OCI-LY1 (cell line): Measurements from ENCODE around the gene KSR1.
A peak's percentile ranks its signal among the peaks of the same experiment; 100 is the strongest.
"Not testable (repeated sequence)": the region's sequence is repeated elsewhere in the genome, so short reads cannot be mapped to it uniquely, and the experiment has no call there.

Experiments used
- H2AFZ ChIP-seq: fragments of 200-600 bp; sonication (generic), shearing (Covaris generic); 2 replicates; pipeline ENCODE4 v1.6.0; 2014; ENCODE audit warnings: antibody characterized with exemption, mild to moderate bottlenecking, low read length
- H3F3A ChIP-seq: fragments of 200-600 bp; sonication (generic), shearing (Covaris generic); 2 replicates; pipeline ENCODE4 v1.6.0; 2014; ENCODE audit warnings: mild to moderate bottlenecking, antibody characterized with exemption, low read length, moderate library complexity; ENCODE audit not compliant: insufficient read depth
- H3K27ac ChIP-seq: fragments of 200-600 bp; sonication (generic); 2 replicates; pipeline ENCODE4 v1.5.1; 2014; ENCODE audit warnings: low read length, mixed run types, mild to moderate bottlenecking, low read depth; ENCODE audit not compliant: poor library complexity, severe bottlenecking
- H3K27me3 ChIP-seq: fragments of 200-600 bp; sonication (generic); 2 replicates; pipeline ENCODE4 v1.6.0; 2014; ENCODE audit warnings: antibody characterized with exemption, mild to moderate bottlenecking, low read length, moderate library complexity; ENCODE audit not compliant: insufficient read depth
- H3K36me3 ChIP-seq: fragments of 200-600 bp; sonication (generic); 2 replicates; pipeline ENCODE4 v1.6.1; 2014; ENCODE audit warnings: mild to moderate bottlenecking, antibody characterized with exemption, low read length, moderate library complexity, mixed read lengths; ENCODE audit not compliant: insufficient read depth
- H3K4me1 ChIP-seq: fragments of 200-600 bp; sonication (generic); 2 replicates; pipeline ENCODE4 v1.5.1; 2014; ENCODE audit warnings: mild to moderate bottlenecking, low read length, moderate library complexity; ENCODE audit not compliant: insufficient read depth, severe bottlenecking
- H3K4me2 ChIP-seq: fragments of 200-600 bp; sonication (generic), shearing (Covaris generic); 2 replicates; pipeline ENCODE4 v1.6.1; 2014; ENCODE audit warnings: low read length
- H3K4me3 ChIP-seq: fragments of 200-600 bp; sonication (generic); 2 replicates; pipeline ENCODE4 v1.5.1; 2014; ENCODE audit warnings: low read length, low read depth, mild to moderate bottlenecking, mixed read lengths; ENCODE audit not compliant: poor library complexity, severe bottlenecking
- H3K79me2 ChIP-seq: fragments of 200-600 bp; shearing (Covaris generic); 2 replicates; pipeline ENCODE4 v1.6.1; 2016; ENCODE audit warnings: mixed run types, low read length, mixed read lengths; ENCODE audit not compliant: insufficient read depth
- H3K9ac ChIP-seq: fragments of 200-600 bp; sonication (generic), shearing (Covaris generic); 2 replicates; pipeline ENCODE4 v1.6.1; 2014; ENCODE audit warnings: mild to moderate bottlenecking, low read length, mixed read lengths
- H3K9me2 ChIP-seq: fragments of 200-600 bp; sonication (generic), shearing (Covaris generic); 2 replicates; pipeline ENCODE4 v1.6.1; 2014; ENCODE audit warnings: low read depth, mild to moderate bottlenecking, low read length, mixed read lengths
- H3K9me3 ChIP-seq: fragments of 200-600 bp; shearing (Covaris generic); 2 replicates; pipeline ENCODE4 v1.6.1; 2014; ENCODE audit warnings: low read length, mixed read lengths
- H4K20me1 ChIP-seq: fragments of 200-600 bp; sonication (generic), shearing (Covaris generic); 2 replicates; pipeline ENCODE4 v1.6.0; 2016; ENCODE audit warnings: mild to moderate bottlenecking, low read length; ENCODE audit not compliant: insufficient read depth
- EZH2 ChIP-seq: fragments of 200-600 bp; sonication (generic), shearing (Covaris generic); IDR thresholded peaks from 2 replicates; pipeline ENCODE4 v1.8.0; 2017; ENCODE audit warnings: borderline replicate concordance, mixed run types, mild to moderate bottlenecking, antibody characterized with exemption, low read length, moderate library complexity, mixed read lengths
- TF ChIP-seq, protein P1 (sequence below): fragments of 200-600 bp; sonication (generic), shearing (Covaris generic); IDR thresholded peaks from 2 replicates; pipeline ENCODE4 v1.5.1; 2017; ENCODE audit warnings: mild to moderate bottlenecking, antibody characterized with exemption, low read length, moderate library complexity, mixed read lengths

KSR1 gene

DNA sequence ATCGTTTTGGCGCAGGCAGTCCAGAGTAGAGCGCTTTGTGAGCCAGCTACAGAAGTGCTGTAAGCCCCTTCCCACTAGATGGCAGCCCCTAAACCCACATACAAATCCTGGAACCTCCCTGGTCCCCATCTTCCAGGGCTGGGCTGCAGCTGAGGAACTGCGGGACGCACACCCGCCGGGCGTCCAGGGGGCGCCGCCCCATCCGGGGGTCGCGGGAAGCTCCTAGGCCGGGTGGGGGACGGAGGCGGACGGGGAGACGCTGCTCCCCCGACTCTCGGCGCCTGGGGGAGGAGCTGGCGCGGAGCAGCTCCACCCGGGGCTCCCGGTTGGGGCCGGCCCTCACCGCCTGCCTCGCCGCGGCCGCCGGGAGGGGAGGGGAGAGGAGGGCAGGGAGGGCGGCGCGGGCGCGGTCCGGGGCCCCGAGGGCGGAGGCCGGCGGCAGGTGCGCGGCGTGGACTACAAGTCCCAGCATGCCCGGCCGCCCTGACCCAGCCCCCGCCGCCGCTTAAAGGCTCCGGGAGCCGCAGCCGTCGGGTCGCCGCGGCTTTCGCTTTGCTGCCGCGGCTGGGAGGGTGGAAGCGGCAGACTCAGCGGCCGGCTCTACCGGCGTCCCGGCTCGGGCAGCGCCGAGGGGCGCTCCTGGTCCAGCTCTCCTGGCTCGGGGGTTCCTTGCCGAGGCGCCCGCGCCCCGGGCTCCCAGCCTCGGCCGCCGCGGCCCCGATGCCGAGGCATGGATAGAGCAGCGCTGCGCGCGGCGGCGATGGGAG, at the start of gene KSR1:
KSR1 (plus strand) TSS at position 535 of the 767 bp plus-strand sequence; CDS start at position 731, 196 bp downstream.
- Histone ChIP-seq H3K4me2 (peak within 1 kb of the TSS; percentile 79), H4K20me1 (no peaks in the 10 kb centered on the region), H3K79me2 (no peaks in the 10 kb centered on the region), H3F3A (no peaks in the 10 kb centered on the region), H3K9me2 (no peaks in the 10 kb centered on the region), H3K9ac (peak within 1 kb of the TSS; percentile 46), H3K27me3 (no peaks in the 10 kb centered on the region; the same call in 1 of the 2 replicates), H3K4me3 (peak within 1 kb of the TSS; percentile 66), H3K4me1 (peaks cover 8% of the 10 kb centered on the region), H2AFZ (no peak within 1 kb of the TSS), H3K27ac (no peak within 1 kb of the TSS), H3K36me3 (no peaks in the 10 kb centered on the region), H3K9me3 (no peaks in the 10 kb centered on the region)
- TF ChIP-seq EZH2, result no peak
- TF ChIP-seq, protein P1, sequence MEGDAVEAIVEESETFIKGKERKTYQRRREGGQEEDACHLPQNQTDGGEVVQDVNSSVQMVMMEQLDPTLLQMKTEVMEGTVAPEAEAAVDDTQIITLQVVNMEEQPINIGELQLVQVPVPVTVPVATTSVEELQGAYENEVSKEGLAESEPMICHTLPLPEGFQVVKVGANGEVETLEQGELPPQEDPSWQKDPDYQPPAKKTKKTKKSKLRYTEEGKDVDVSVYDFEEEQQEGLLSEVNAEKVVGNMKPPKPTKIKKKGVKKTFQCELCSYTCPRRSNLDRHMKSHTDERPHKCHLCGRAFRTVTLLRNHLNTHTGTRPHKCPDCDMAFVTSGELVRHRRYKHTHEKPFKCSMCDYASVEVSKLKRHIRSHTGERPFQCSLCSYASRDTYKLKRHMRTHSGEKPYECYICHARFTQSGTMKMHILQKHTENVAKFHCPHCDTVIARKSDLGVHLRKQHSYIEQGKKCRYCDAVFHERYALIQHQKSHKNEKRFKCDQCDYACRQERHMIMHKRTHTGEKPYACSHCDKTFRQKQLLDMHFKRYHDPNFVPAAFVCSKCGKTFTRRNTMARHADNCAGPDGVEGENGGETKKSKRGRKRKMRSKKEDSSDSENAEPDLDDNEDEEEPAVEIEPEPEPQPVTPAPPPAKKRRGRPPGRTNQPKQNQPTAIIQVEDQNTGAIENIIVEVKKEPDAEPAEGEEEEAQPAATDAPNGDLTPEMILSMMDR, result peak; percentile 35; the same call in 1 of the 2 replicates

DNA sequence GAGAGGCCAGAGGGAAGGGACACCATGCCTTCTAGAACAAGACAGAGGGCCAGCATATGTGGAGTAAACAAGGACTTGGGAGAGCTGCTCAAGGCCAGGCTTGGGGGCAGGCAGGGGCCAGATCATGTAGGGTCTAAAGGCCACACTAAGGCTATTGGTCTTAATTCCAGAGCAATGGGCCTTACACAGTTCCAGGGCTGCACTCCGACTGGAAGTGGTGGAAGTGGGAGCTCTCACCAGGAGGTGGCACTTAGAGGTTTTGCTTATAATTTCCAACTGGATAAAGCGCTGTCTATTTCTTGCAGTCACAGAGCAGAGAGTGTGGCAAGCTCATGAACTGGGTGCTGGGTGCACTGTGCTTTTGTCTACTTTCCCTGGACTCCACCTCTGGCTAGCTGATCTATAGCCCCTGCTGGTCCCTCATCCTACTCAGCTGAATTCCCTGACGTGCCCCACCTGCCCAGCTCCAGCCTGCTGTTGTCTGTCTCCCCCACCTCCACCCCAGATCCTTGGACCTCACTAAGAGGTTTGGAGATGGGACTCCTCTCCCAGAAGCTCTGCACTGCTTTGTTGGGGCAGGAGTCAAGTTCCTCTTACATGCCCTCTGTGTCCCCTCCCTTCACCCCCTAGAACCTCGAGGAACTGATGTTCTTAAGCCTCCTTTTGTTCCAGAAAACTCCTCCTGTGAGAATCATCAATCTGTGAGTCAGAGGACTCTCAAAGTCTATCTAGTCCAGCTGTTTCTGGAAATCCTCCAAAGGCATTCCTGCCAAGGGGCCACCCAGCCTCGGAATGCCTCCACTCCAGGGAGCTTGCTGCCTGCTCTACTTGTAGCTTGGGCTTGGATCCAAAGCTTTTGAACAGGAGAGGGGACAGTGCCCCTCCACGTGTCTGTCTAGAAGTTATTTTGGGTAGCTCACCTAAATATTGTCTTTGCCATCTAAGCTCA, 48.1 kb upstream of the KSR1 start:
- H3K27ac ChIP-seq, result no peak overlapping the region
- no peaks in the 10 kb centered on the region for H3K9me3 ChIP-seq
- H3K4me1 ChIP-seq, result no peaks in the 10 kb centered on the region
- H4K20me1 ChIP-seq, result no peaks in the 10 kb centered on the region
- no peak overlapping the region for H2AFZ ChIP-seq
- H3K79me2 ChIP-seq, result no peaks in the 10 kb centered on the region
- H3F3A ChIP-seq, result no peaks in the 10 kb centered on the region
- TF ChIP-seq, protein P1, result no peak
- TF ChIP-seq EZH2, result no peak
- H3K36me3 ChIP-seq, result no peaks in the 10 kb centered on the region
- no peak overlapping the region for H3K9ac ChIP-seq
- no peak overlapping the region for H3K4me3 ChIP-seq
- no peaks in the 10 kb centered on the region for H3K9me2 ChIP-seq
- no peak overlapping the region for H3K4me2 ChIP-seq
- no peaks in the 10 kb centered on the region for H3K27me3 ChIP-seq

DNA sequence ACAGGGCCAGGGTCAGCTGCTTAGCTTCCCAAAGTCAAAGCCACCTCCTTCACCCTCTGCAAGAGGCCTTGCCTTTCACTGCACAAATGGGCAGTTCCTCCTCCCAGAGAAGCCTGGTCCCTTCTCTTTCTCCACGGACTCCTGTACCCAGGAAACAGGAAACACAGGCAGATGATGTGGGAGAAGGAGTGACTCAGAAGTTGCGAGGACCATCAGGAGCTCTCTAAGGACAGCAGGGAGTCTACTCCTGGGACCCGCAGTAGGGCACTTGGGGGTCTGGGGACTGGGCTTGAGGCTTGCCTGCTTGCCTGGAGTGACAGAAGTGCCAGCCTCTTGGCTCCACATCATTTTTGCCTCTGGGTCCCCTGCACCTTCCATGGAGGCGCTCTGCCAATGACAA, 47.4 kb upstream of the KSR1 start:
- Histone ChIP-seq H2AFZ (no peak overlapping the region), H3K27ac (no peak overlapping the region)

DNA sequence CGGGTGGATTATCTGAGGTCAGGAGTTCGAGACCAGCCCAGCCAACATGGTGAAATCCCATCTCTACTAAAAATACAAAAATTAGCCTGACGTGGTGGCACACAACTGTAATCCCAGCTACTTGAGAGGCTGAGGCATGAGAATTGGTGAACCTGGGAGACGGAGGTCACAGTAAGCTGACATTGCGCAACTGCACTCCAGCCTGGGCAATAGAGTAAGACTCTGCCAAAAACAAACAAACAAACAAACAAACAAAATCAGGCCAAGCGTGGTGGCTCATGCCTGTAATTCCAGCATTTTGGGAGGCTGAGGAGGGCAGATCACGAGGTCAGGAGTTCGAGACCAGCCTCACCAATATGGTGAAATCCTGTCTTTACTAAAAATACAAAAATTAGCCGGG, 44.1 kb upstream of the KSR1 start:
- not testable (repeated sequence) for H3K4me2 ChIP-seq, H3K27ac ChIP-seq, H3F3A ChIP-seq, H3K27me3 ChIP-seq, H3K4me3 ChIP-seq, H3K79me2 ChIP-seq, H3K9ac ChIP-seq, H3K4me1 ChIP-seq, H3K9me2 ChIP-seq, H3K9me3 ChIP-seq, H4K20me1 ChIP-seq, H2AFZ ChIP-seq, H3K36me3 ChIP-seq

More for the DNA sequence above, 47.4 kb upstream of the KSR1 start:
- Histone ChIP-seq H3K4me3 (no peak overlapping the region), H3F3A (no peaks in the 10 kb centered on the region), H3K9me3 (no peaks in the 10 kb centered on the region), H3K4me1 (no peaks in the 10 kb centered on the region), H3K9ac (no peak overlapping the region), H3K9me2 (no peaks in the 10 kb centered on the region), H3K4me2 (no peak overlapping the region), H3K36me3 (no peaks in the 10 kb centered on the region), H3K79me2 (no peaks in the 10 kb centered on the region), H4K20me1 (no peaks in the 10 kb centered on the region), H3K27me3 (no peaks in the 10 kb centered on the region)
- no peak for TF ChIP-seq EZH2
- TF ChIP-seq, protein P1, result no peak
